ENCODE measurements around the gene IL27RA.
"Not testable (repeated sequence)": the region's sequence is repeated elsewhere in the genome, so short reads cannot be mapped to it uniquely, and the experiment has no call there.

Gene IL27RA

DNA sequence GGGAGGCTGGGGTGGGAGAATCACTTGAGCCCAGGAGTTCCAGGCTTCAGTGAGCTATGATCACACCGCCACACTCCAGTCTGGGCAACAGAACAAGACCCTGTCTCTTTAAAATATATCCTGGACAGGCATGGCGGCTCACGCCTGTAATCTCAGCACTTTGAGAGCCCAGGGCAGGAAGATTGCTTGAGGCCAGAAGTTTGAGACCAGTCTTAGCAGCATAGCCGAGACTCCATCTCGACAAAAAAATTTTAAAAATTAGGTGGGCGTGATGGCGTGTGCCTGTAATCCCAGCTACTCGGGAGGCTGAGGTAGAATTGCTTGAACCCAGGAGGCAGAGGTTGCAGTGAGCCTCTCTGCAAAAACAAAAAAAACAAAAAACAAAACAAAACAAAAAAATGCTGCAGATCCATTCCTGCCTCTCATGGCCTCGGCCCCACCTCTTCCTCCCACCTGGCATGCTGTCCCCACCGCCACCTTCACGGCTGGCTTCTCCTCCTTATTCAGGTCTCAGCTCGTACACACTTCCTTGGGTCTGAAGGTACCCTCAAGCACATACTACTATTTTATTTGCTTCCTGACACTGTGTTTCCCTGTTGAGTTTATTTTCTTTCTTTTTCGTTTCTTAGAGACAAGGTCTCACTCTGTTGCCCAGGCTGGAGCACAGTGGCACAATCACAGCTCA lies 30.7 kb upstream of the IL27RA start:
- DNase-seq, result no peak

DNA sequence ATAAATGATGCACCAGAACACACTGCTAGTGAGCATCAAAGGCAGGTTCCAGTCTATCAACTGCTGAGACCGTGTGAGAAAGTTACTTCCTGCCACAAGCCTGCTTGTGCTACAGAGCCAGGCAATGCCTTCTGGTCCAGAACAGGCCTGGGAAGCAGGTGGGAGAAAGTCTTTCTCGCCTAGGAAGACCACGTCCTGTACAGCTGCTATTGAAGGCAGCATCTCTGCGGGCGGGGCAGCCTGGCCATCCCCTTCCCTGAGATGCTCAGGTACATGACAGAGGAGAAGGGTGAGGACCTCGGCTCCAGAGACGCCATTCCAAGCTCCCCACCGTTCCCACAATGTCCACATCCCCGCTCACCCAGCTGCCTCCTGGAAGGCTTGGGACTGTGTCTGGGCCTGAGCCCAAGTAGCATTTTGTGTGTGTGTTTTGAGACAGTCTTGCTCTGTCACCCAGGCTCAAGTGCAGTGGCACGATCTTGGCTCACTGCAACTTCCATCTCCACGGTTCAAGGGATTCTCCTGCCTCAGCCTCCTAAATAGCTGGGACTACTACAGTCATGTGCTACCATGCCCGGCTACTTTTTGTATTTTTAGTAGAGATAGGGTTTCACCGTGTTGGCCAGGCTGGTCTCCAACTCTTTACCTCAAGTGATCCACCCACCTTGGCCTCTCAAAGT lies 28.9 kb upstream of the IL27RA start:
- no peak for DNase-seq

GRCh38 chr19:14003251-14004055 lies 28.1 kb upstream of the IL27RA start:
- DNase-seq, result no peak

DNA sequence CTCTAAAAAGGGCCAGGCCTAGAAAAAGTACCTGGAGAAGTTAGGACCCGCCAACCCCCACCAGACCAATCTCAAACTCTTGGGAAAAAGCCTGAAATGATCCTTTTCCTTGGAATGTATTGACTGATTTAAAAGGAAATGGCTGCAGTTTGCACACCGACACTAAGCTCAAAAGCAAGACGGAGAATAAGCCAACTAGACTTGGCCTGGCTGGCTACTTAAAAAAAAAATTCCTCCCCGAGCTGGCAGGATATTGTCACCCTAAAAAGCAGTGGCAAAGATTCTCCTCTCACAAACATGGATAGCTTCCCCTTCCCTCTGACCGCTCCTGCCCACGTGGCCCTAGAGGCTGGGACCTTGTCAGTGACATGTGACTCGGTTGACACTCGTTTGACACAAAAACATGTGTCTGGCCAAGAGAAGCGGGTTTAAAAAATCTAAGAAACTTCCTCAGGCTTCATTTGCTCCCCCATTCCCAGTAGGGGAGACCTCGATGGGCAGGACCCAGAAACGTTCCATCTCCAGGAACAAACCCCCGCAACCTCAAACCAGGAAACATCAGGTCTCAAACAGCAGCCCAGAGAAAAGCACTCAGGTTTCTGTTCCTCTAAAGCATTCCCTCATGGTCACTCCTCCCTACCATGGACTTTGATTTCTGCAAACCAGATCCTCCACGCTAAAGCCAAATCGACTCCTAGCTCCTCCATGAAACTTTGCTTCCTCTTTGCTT lies 26.8 kb upstream of the IL27RA start:
- no peak for DNase-seq

DNA sequence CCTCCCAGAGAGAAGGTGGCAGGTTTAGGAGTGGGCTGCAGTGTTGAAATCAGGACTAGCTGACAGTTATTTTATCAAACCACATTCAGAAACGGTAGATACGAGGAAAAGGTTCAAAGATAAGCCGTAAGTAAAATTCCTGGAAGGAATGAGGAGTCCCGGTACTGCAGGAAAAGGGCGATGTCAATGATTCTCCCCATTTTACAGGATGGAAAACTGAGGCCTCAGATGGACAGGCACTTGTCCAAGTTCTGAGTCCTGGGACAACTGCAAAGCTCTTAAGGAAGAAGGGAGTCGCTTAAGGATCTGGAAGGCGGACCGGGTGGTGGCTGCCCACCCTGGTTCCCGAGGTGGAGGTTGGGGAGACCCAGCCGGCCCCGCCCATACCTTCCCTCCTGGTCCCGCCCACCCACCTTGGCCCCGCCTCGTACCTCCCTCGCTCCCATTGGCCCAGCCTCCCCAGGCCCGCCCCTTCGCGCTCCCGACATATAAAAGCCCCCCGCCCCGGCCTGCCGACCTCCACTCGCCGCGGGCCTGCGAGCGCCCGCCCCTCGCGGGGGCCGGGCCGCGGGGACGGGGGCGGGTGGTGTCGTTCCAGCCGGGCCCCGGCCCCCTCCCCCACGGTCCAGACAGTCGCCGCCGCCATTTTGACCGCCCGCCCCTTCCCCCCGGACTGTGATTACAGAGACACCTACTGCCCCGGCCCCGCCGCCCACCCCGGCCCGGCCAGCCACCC lies 26.0 kb upstream of the IL27RA start:
- no peak for DNase-seq

- DNase-seq, result peak; percentile 90
Observed at GRCh38 chr19:14006085-14006765, 25.3 kb upstream of the IL27RA start, which contains the start of gene RFX1. Gene RFX1 (minus strand): TSS chr19:14006320. CDS start chr19:13993843, 12,477 bp downstream.

DNA sequence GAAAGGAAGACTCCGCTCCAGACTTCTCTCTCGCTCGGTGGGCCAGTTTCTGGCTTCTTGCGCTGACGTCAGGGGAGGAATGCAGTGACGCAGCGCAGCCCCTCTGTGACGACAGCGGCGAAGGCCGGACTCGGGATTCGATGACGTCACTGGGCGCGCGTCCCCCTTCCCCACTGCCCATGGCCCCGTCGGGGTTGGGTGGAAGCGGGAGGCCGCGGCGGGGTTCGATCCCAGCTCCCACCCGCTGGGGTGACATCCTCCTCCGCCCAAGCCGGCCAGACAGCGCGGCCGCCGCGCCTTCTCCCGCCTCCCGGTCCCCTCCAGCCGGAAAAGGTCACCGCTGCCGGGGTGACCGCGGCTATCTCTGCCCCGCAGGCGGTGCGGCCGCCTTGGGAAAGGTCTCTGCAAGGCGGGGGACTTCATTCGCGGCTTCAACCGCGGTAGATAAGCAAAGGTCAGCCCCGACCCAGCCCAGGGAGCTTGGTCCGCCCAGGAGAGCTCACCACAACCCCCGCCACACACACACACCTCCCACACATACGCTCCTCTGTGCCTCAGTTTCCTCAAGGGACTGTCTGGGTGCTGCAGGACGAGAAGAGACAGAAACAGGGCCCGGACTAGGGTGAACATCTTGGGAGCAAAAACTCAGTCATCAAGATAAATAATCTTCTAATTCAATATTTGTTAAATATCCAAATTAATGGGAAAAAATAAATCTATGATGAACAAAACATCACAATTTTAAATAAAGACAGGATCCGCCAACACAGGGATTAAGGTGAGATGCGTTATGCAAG lies 24.6 kb upstream of the IL27RA start:
- no peak for DNase-seq

- DNase-seq, result no peak
Observed at GRCh38 chr19:14012378-14012915, 19.1 kb upstream of the IL27RA start.

- no peak for DNase-seq
Observed at GRCh38 chr19:14015524-14016035, 16.0 kb upstream of the IL27RA start.

DNA sequence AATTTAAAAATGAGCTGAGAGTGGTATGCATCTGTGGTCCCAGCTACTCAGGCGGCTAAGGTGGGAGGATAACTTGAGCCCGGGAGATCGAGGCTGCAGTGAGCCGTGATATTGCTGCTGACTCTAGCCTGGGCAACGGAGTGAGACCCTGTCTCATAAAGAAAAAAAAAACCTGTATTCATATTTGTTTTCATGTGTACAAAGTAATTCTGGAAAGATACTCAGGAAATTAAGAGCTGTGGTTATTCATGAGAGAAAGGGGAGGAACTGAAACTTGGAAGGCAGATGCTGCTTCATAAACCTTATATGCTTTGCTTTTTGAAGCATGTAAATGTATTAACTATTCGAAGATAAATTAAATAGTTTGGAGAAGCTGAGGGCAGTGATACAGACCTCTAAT lies 12.5 kb upstream of the IL27RA start:
- DNase-seq, result no peak

- not testable (repeated sequence) for DNase-seq
Observed at GRCh38 chr19:14019739-14020138, 11.8 kb upstream of the IL27RA start.

- DNase-seq, result no peak
Observed at GRCh38 chr19:14021474-14021873, 10.1 kb upstream of the IL27RA start.

DNA sequence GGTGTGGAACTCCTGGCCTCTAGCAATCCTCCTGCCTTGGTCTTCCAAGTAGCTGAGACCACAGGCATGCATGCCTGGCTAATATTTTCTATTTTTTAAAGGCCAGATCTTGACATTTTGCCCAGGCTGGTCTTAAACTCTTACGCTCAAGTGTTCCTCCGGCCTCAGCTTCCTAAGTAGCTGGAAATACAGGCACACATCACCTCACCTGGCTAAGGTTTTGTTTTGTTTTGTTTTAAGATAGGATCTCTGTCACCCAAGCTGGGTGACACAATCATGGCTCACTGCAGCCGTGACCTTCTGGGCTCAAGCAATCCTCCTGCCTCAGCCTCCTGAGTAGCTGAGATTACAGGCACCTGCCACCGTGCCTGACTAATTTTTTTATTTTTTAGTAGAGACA lies 9.1 kb upstream of the IL27RA start:
- DNase-seq, result no peak

DNA sequence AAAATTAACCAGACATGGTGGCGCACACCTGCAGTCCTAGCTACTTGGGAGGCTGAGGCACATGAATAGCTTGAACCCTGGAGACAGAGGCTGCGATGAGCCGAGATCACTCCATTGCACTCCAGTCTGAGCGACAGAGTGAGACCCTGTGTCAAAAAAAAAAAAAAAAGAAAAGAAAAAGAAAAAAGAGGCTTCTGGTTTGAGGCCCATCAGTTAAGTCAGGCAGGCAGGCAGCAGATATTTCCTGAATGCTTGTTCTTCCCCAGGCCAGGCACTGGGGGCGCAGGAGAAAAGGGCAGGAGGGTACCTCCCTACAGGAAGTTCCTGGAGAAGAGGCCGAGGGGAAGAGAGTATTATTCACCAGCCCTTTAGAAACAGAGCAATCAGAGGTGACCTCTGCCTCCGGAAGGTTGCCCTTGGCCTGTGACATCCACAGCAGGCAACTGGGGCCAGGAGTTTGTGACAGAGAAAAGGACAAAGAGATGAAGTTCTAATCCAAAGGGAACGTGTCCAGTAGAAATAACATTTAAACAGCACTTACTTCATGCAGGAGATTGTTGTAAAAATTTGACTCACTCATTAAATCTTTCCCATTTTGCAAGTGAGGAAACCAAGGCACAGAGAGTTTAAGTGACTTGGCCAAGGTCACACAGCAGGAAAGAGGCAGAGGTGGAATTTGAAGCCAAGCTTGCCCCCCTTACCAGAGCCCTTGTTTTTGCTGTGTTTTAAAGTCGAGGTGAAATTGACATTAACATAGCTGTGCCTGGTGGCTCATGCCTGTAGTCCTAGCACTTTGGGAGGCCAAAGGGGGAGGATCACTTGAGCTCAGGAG lies 7.9 kb upstream of the IL27RA start:
- no peak for DNase-seq

DNA sequence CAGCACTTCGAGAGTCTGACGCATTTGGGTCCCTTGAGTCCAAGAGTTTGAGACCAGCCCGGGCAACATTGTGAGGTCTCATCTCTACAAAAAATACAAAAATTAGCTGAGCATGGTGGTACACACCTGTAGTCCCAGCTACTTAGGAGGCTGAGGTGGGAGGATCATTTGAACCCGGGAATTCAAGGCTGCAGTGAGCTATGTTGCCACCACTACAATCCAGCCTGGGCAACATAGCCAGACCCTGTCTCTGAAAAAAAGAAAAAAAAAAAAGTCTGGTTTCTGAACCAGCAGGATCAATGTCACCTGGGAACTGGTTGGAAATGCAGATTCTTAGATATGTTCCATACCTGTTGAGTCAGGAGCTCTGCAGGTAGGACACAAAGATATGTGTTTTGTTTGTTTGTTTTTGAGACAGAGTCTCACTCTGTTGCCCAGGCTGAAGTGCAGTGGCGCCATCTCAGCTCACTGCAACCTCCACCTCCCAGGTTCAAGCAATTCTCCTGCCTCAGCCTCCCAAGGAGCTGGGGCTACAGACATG lies 4.8 kb upstream of the IL27RA start:
- not testable (repeated sequence) for DNase-seq

GRCh38 chr19:14027856-14028450 lies 3.6 kb upstream of the IL27RA start, which contains the start of gene RLN3:
Gene RLN3 (plus strand): TSS chr19:14028148. CDS start chr19:14028205, 57 bp downstream.
- DNase-seq, result no peak

GRCh38 chr19:14028901-14029300 lies 2.7 kb upstream of the IL27RA start:
- no peak for DNase-seq

GRCh38 chr19:14030997-14031718 lies 404 bp upstream of the IL27RA start:
- DNase-seq, result no peak

Data from cortex of kidney (tissue), 1 donor.